Urothelium cell line (cell line): ENCODE measurements around the gene SUSD1.
A peak's percentile ranks its signal among the peaks of the same experiment; 100 is the strongest.
"Not testable (repeated sequence)": the region's sequence is repeated elsewhere in the genome, so short reads cannot be mapped to it uniquely, and the experiment has no call there.

Source experiments
- DNase-seq: peaks from one replicate; pipeline ENCODE4 v3.0.0; 2011; ENCODE audit warnings: low spot score, mixed read lengths
- FAIRE-seq: peaks from 2 replicates; lab custom pipeline; 2011; peaks lifted over from hg19 to GRCh38; lab: Jason Lieb, UNC

The SUSD1 gene

DNA sequence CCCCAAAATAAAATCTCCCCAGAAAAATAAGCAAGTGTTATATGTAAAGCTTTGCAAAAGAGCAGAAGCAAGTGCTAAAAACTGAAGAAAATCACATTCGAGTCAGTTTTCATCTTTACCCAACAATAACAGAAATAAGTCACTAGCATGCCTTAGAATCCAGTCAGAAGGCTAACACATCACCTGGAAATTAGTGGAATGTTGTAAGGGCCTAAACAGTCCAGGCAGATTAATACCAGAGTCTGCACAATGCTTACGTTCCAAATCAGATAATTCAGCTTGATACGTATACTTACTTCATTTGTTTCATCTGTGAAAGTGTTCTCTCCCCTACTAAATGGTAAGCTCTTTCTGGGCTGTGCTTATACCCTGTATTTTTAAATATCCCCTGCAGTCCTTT, 42.7 kb downstream of the SUSD1 start:
- no peak for FAIRE-seq

DNA sequence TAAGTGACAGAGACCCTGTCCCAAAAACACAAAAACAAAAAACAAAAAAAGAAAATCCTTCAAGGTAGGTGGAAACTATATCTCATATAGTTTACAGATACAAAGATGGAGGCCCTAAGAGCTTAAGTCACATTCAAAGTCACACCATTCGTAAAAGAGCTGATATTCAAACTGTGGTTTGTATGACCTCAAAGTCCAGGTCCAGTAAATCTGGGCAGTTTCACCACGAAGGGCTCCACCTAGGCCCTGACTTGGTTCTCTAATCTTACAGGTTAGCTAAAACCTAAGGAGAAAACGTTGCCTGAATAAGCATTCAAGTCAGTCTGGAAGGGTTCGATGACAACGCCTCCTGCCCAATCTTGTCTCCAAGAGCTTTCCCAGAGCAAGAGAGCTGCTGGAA, 44.1 kb downstream of the SUSD1 start:
- DNase-seq, result no peak
- no peak for FAIRE-seq

More for the DNA sequence above, 42.7 kb downstream of the SUSD1 start:
- no peak for DNase-seq

DNA sequence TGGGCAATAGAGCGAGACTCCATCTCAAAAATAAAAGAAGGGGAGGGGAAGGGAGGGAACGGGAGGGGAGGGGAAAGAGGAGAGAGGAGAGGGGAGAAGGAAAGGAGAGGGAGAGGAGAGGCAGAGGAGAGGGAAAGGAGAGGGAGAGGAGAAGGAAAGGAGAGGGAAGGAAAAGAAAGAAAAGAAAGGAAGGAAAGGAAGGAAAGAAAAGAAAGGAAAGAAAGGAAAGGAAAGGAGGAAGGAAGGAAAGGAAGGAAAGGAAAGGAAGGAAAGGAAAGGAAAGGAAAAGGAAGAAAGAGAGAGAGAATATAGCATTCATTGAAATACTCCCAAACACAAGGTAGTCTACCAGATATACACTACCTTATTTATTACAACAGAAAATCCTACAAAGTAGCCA, 44.8 kb downstream of the SUSD1 start:
- FAIRE-seq (no peak), DNase-seq (no peak)

DNA sequence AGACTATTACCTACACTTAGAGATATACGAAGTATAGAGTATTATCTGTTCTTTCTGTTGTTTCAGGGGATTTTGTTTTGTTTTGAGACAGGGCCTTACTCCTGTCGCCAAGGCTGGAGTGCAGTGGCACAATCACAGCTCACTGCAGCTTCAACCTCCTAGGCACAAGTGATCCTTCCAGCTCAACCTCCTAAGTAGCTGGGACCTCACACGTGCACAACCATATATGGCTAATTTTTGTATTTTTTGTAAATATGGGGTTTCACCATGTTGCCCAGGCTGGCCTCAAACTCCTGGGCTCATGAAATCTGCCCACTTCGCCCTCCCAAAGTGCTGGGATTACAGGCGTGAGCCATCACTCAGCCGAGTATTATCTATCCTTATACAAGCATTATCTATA, 45.9 kb downstream of the SUSD1 start:
- FAIRE-seq (no peak), DNase-seq (no peak)

DNA sequence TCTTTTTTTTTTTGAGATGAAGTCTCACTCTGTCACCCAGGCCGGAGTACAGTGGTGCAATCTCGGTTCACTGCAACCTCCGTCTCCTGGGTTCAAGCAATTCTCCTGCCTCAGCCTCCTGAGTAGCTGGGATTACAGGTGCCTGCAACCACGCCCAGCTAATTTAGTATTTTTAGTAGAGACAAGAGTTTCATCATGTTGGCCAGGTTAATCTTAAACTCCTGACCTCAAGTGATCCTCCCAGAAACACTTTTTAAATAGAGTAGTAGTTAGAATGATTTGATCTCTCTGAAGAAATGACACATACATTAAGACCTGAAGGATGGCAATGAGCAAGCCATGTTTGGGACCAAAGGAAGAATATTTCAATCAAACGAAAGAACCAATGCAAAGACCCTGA, 46.7 kb downstream of the SUSD1 start:
- DNase-seq, FAIRE-seq: not testable (repeated sequence)

DNA sequence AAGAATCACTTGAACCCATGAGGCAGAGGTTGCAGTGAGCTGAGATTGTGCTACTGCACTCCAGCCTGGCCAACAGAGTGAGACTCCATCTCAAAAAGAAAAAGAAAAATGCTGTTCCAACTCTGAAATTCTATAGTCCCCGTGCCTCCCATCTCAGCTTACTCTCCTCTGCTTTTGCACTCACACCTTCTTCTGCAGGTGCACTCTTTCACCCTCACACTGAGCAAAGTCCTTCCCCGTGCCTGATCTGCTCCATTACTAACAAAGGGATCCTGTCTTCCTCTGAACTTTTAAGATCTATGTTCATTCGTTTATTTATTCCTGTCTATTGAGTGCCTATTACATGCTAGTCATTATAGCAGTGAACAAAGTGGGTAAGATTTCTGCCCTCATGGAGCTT, 47.8 kb downstream of the SUSD1 start:
- FAIRE-seq, result no peak
- no peak for DNase-seq

DNA sequence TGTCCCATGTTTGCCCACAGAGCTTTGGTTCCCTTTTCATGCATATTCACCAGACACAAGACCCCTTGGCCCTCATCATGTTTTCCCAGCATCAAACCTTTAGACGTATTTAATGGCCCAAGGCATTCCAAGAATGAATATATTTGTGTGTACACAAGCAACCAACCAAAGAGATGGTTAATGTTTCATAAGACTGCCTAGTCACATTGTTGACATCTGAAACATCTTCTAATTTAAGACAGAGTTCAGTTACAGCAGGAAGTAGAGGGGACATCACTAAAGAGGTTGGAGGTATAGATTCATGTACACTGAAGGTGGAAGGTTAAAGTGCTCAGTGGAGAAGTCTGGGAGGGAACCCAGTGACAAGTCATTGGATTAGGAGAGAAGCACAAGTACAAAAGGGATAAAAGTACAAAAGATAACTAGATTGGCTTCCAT, 49.1 kb downstream of the SUSD1 start:
- no peak for FAIRE-seq

DNA sequence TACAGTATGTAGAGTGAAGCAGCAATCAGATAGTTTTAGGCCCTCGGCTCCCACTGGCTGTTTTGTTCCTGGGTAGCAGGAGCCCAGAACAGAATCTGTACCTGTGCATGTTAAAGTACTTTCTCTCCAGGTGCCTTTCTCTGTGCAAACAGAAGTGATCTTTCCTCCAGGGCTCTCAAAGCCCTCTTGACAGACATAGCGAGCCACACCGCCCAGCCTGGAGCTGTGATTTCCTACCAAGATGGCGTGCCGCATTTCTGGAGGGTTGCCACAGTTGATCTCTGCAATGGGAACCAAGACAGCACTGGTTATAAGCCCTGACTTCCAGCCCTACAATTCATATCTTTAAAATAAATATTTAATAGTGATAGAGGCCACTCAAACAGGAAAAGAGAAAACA, 50.9 kb downstream of the SUSD1 start:
- DNase-seq, result no peak
- no peak for FAIRE-seq

More for the DNA sequence above, 49.1 kb downstream of the SUSD1 start:
- DNase-seq, result no peak

DNA sequence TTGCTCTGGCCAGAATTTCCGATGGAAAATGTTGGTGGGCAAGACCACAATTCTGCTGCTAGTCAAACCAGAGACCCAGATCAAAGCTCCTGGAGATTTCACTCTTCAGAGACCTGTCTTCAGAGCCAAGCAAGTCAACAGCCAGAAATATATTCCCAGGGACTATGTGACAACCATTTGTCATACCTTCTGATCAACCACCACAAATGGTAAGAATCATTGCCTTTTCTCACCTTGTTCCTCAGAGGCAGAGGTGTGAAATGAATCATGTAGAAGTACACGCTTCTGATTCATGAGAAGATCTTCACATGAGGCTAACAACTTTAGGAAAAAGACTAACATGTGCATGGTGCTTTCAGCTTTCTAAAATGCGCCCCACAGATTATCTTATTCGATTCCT, 53.5 kb downstream of the SUSD1 start:
- no peak for DNase-seq
- FAIRE-seq, result no peak

DNA sequence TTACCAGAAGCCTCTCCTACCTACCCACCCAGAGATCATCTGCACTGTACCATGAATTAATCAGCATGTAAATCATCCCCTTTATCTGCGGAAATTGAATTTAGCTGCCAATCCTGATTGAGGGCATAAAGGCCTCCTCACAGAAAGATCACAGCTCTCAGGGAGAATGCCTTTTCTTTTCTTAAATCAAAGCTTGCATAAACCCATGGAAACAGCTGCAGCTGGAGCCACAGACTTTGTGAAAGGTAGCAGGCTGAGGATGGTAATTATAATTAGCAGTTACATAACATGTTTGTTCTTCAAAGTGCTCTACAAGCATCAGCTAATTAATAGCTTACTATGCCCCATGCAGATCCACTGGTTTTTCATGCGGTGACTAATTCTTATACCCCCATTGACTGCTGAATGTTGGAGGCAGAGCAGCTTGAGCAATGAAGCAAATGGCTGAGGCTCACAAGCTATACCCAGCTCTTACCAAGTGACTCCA, 54.6 kb downstream of the SUSD1 start:
- DNase-seq (no peak), FAIRE-seq (no peak)

DNA sequence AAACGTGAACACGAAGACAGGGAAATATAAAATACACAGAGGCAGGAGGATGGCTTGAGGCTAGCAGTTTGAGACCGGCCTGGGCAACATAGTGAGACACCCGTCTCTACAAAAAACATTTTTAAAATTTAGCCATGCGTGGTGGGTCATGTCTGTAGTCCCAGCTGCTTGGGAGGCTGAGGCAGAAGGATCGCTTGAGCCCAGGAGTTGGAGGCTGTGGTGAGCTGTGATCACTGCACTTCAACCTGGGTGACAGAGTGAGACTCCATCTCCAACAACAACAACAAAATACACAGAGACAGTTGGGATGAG, 55.1 kb downstream of the SUSD1 start:
- no peak for FAIRE-seq
- DNase-seq, result no peak

DNA sequence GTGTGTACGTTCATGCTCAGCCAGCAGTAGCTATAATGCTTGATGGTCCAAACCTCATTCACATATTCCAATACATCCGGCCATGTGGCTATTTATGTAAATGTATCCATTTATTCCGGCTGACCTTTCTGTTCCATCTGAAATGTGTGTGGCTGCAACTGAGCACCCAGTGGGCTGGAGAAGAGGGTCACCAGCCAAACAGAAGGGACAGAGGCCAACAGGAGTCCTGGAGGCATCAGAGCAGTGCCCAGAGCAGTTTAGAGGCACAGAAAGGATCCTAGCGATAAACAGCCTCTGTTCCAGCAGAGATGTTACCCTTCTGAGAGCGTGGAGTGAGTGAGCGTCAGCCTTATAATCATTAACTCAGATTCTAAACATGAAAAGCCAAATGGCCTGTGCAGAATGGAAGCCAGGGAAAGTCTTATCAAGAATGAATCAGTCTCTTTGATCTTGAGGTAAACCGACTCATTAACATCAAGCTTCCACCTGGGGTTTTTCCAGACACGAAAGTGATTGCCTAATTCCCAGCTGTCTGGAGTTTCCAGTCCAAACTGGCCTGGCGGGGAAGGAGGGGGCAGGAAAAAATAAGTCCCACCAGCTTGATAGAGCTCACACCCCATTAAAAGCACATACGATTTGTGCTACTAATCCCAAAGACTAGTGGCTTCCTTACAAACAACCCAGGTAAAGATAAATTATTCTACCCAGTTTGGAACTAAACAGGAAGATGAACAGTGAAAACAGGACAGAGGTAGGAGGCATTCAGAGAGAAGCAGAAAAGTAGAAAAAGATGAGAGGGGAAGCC, 55.7 kb downstream of the SUSD1 start:
- no peak for DNase-seq
- no peak for FAIRE-seq

DNA sequence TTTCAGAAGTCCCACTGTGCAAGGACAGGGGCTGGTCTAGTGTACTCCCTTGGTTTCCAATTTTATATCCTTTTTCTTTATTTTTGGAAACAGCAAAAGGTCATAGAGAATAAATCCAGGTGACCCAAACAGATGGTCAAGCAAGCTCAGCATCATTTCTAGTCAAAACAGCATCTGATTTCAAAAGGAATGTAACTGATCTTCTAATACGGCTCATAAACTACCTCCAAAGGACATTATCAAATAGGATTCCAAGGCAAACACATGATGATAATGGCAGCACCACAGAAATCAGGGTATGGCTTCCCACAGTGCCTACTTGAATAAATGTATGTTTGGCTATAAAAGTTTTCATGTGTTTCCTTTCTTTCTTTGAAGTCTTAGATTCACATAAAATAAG, 57.1 kb downstream of the SUSD1 start:
- DNase-seq, result no peak
- no peak for FAIRE-seq

DNA sequence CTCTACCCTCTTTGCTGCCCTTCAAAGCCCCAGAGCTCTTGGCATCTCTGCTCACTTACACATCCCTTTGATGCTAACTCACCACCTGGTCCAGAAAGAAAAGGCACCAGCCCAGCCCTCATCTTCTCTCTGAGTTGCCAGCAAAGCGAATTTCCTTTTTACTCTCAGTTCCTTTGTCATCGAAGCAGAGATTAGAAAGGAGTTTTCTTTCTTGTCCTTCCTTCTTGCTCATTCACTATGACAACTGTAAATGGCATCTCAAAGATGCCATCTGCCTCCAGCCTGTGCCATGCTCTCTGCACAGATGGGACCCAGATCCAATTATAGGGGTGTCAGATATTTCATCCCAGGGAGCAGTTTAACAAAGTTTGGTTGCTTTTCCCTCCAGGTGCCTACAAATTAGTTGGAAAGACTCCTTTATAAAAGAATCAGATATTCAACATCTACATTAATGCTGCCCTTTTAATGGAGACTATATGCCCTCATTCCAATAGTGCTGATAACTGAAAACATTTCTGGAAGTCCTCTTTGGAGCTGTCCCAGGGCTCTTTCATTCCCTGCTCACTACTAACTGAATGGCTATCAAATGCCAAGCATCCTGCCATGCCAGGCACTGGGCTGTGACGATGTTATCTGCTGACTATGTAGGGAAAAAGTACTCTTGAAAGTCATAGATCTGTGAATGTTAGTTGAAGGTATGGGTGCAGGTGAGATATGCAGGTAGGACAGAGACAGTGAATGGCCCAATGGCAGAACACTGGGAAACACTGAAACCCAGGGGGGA, 58.9 kb downstream of the SUSD1 start:
- FAIRE-seq (no peak), DNase-seq (no peak)

DNA sequence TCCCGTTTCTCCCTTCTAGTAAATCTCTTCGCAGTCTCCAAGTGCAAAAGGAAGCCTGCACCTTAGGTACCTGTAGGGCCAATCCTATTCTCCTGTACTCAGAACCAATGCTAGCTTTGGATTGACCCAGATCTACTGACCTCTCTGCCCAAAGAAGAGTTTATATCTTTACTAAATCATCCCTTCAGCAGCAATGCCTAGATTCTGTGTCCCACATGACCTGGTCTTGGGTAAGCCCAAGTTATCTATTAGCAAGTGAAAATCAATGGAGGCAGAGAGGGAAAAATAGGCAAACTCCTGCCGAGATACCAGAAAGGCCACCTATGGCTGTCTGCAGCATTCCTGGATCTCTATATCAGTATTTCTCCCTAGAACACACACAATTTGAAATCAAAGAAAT, 60.0 kb downstream of the SUSD1 start:
- FAIRE-seq, result no peak
- no peak for DNase-seq

DNA sequence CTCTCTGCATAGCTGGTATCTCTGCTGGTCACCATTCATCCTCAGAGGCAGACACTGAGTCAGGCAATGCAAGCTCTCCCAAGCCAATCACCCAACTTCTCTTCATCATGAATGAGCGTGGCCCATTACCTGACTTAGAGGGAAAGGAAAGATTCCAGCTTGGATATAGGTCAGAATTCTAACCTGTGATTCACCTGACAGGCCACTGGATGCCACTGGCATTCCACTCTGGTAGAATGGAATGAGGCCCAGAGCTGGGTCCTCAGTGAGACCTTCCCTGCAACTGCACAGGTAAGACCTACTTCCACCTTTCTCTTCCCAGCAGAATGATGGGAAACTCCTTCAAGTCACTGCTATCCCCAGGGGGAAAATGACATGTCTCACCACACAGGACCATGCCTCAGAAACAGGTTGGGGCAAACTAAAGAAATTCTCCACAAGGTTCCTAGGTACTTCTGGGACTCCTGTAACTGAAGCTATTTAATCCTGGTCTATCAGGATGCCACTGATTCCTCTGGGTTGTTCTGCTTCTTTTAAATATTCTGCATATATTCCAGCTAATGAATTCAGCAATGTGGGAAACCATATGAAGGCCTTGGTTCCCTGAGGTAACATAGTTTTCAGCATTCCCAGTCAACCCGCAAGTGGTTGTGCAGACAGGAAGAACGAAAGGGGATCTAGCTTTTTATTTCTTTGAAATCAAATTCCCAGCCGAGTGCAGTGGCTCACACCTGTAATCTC, 62.0 kb downstream of the SUSD1 start:
- FAIRE-seq, result no peak
- DNase-seq, result peak; percentile 54

DNA sequence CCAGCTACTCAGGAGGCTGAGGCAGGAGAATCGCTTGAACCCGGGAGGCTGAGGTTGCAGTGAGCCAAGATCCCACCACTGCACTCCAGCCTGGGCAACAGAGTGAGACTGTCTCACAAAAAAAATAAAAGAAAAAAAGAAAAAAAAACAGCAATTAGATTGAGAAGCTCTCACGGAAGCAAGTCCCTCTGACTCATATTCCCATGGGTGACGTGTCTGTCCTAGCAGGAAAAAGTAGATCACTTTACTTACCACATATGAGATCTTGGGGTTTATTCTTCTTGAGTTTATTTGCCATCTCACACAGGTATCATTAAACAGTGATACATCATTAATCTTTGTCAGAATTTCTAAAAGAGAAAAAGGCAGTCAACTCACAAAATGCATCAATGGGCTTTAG, 62.6 kb downstream of the SUSD1 start:
- no peak for FAIRE-seq
- DNase-seq, result peak; percentile 69

DNA sequence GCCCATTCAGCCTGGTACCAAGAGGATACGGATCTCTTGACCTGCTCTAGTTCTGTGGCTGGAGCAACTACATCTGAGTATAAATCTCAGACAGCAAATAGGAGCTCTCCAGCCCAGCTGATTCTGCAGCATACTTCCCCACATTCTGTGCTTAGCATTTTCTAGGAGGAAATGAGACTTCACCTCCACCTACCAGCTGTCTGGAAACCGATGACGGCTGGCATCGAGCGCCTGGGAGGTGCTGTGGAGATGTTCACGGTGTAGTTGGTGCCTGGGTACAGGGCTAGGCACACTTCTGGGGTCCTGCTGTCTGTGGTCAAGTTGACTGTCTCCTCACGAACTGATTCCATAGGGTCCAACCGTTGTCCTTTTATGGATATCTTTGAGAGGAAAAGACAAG, 63.6 kb downstream of the SUSD1 start:
- no peak for FAIRE-seq

DNA sequence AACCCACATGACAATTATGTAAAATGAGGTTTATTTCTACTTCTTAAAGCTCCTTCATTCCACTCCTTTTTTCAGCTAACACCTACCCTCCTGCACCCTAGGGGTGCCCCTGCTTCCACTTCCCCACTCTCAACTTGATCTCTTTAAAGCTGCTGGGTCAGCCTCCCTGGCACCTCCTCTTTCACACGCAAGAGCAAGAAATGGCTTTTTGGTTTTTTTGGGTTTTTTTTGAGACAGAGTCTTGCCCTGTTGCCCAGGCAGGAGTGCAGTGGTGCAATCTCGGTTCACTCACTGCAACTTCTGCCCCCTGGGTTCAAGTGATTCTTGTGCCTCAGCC, 64.4 kb downstream of the SUSD1 start:
- DNase-seq (no peak), FAIRE-seq (no peak)

More for the DNA sequence above, 63.6 kb downstream of the SUSD1 start:
- DNase-seq, result no peak

DNA sequence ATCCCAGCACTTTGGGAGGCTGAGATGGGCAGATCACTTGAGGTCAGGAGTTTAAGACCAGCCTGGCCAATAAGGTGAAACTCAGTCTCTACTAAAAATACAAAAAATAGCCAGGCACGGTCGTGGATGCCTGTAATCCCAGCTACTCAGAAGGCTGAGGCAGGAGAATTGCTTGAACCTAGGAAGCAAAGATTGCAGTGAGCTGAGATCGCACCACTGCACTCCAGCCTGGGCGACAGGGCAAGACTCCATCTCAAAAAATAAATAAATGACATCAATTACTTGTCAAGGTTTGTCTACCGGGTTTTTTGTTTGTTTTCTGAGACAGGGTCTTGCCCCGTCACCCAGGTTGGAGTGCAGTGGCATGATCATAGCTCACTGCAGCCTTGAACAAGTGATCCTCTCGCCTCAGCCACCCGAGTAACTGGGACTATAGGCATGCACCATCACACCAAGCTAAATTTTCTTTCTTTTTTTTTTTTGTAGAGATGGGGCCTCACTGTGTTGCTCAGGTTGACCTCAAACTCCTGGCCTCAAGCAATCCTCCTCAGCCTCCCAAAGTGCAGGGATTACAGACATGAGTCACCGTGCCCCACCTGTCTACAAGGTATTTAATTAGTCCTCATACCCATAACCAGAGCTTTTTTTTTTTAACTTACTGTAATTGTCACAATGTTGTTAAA, 64.9 kb downstream of the SUSD1 start:
- FAIRE-seq, result no peak
- DNase-seq, result no peak

DNA sequence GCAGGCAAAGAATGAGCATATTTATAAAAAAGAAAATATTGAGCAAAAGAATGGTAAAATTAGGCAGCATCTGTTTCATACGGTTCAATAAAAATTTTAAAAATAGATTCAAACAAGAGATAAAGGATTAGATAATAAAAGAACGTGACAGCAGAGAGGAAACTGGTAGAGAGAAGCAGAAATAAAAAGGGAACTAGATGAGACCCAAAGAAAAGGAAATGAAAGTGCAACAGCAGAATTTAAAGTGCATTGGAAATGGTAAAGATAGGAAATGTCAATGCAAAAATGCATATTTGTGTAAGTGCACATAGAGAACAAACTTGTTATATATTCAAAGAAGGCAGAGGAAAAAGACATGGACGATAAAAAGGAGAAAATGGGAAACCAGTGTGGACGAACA, 70.2 kb downstream of the SUSD1 start:
- no peak for DNase-seq
- FAIRE-seq, result no peak
